ENCODE results near the gene SPEN.

GRCh38 chr1:15838721-15839120, 8.8 kb upstream of the SPEN start:
- TF ChIP-seq POLR2A (IDR thresholded peaks at IDR 0.05) (no peak), CTCF (IDR thresholded peaks at IDR 0.05) (no peak)
